ENCODE measurements around the gene CPEB2. TPM values are rescaled to one million over a fixed set of nuclear protein-coding genes. Genes with fewer than 3 reads are reported as not detected.

Gene CPEB2
- total RNA-seq = 11.2 and 20.8 TPM in 2 replicates

GRCh38 chr4:15001869-15002658 is at the start of gene CPEB2:
CPEB2 (plus strand) TSS chr4:15002481; CDS start chr4:15002674, 193 bp downstream.

